Measurements from ENCODE around the gene BTLA.
"Not testable (repeated sequence)": the region's sequence is repeated elsewhere in the genome, so short reads cannot be mapped to it uniquely, and the experiment has no call there.

BTLA gene

GRCh38 chr3:112424394-112424793 lies 74.9 kb downstream of the BTLA start:
- ATAC-seq (replicated peaks; ENCODE audit: extremely low read depth, poor library complexity, severe bottlenecking) (no peak), DNase-seq (ENCODE audit: low spot score in 2 of 2) (no peak)
- H3K4me3 Mint-ChIP-seq = no peak overlapping the region
- no peaks in the 10 kb centered on the region for H3K27me3 Mint-ChIP-seq
- H3K27ac Mint-ChIP-seq (ENCODE audit: low read depth) = no peak overlapping the region
- H3K4me1 Mint-ChIP-seq = no peaks in the 10 kb centered on the region
- no peaks in the 10 kb centered on the region for H3K36me3 Mint-ChIP-seq (ENCODE audit: insufficient read depth)
- H3K9me3 Mint-ChIP-seq = no peaks in the 10 kb centered on the region

- not testable (repeated sequence) for DNase-seq (ENCODE audit: low spot score in 2 of 2); H3K9me3 Mint-ChIP-seq; H3K27me3 Mint-ChIP-seq; H3K36me3 Mint-ChIP-seq (ENCODE audit: insufficient read depth); H3K4me3 Mint-ChIP-seq; H3K27ac Mint-ChIP-seq (ENCODE audit: low read depth); H3K4me1 Mint-ChIP-seq; ATAC-seq (replicated peaks; ENCODE audit: extremely low read depth, poor library complexity, severe bottlenecking)
Observed at GRCh38 chr3:112422921-112423320, 76.4 kb downstream of the BTLA start.

GRCh38 chr3:112418526-112418925 lies 80.7 kb downstream of the BTLA start:
- ATAC-seq (replicated peaks; ENCODE audit: extremely low read depth, poor library complexity, severe bottlenecking); H3K4me1 Mint-ChIP-seq; DNase-seq (ENCODE audit: low spot score in 2 of 2); H3K36me3 Mint-ChIP-seq (ENCODE audit: insufficient read depth); H3K27me3 Mint-ChIP-seq; H3K9me3 Mint-ChIP-seq; H3K4me3 Mint-ChIP-seq; H3K27ac Mint-ChIP-seq (ENCODE audit: low read depth): not testable (repeated sequence)

GRCh38 chr3:112417696-112418318 lies 81.5 kb downstream of the BTLA start:
- no peaks in the 10 kb centered on the region for H3K36me3 Mint-ChIP-seq (ENCODE audit: insufficient read depth)
- H3K4me3 Mint-ChIP-seq = no peak overlapping the region
- ATAC-seq (replicated peaks; ENCODE audit: extremely low read depth, poor library complexity, severe bottlenecking) (no peak), DNase-seq (ENCODE audit: low spot score in 2 of 2) (no peak)
- H3K27me3 Mint-ChIP-seq = peaks cover 7% of the 10 kb centered on the region
- H3K27ac Mint-ChIP-seq (ENCODE audit: low read depth) = no peak overlapping the region
- no peaks in the 10 kb centered on the region for H3K9me3 Mint-ChIP-seq
- peaks cover 4% of the 10 kb centered on the region for H3K4me1 Mint-ChIP-seq

GRCh38 chr3:112416391-112417212 lies 82.7 kb downstream of the BTLA start:
- Mint-ChIP-seq H3K27ac (ENCODE audit: low read depth) (no peak overlapping the region), H3K27me3 (peaks cover 7% of the 10 kb centered on the region), H3K4me3 (no peak overlapping the region), H3K36me3 (ENCODE audit: insufficient read depth) (no peaks in the 10 kb centered on the region), H3K9me3 (no peaks in the 10 kb centered on the region), H3K4me1 (peaks cover 4% of the 10 kb centered on the region)
- DNase-seq (ENCODE audit: low spot score in 2 of 2) (no peak), ATAC-seq (replicated peaks; ENCODE audit: extremely low read depth, poor library complexity, severe bottlenecking) (no peak)

GRCh38 chr3:112415390-112415789 lies 83.9 kb downstream of the BTLA start:
- no peaks in the 10 kb centered on the region for H3K36me3 Mint-ChIP-seq (ENCODE audit: insufficient read depth)
- H3K27me3 Mint-ChIP-seq = peaks cover 7% of the 10 kb centered on the region
- DNase-seq (ENCODE audit: low spot score in 2 of 2) = no peak
- no peak overlapping the region for H3K4me3 Mint-ChIP-seq
- no peak for ATAC-seq (replicated peaks; ENCODE audit: extremely low read depth, poor library complexity, severe bottlenecking)
- H3K27ac Mint-ChIP-seq (ENCODE audit: low read depth) = no peak overlapping the region
- H3K9me3 Mint-ChIP-seq = no peaks in the 10 kb centered on the region
- H3K4me1 Mint-ChIP-seq = peaks cover 4% of the 10 kb centered on the region

Data from central memory CD8-positive, alpha-beta T cell (primary cell).